Vagina (tissue), 2 donors: Measurements from ENCODE around the gene GSTP1.

Source experiments
- CTCF ChIP-seq, 3 experiments: fragments of 450-650 bp in 2 of 3; fragments of 200-600 bp in 1 of 3; sonication (generic) in 1 of 3; IDR thresholded peaks; one replicate each; pipeline ENCODE4 v1.5.1; 2017 to 2019; ENCODE audit warnings: antibody characterized with exemption in 3 of 3, mild to moderate bottlenecking in 2 of 3, moderate library complexity in 2 of 3
- POLR2A ChIP-seq, 2 donors: fragments of 450-650 bp; IDR thresholded peaks; one replicate each; pipeline ENCODE4 v1.6.1; 2017; ENCODE audit warnings: antibody characterized with exemption in 2 of 2, mild to moderate bottlenecking in 2 of 2, moderate library complexity in 2 of 2
- POLR2AphosphoS5 ChIP-seq, 2 donors: sonication (generic); formaldehyde crosslinking; IDR thresholded peaks; one replicate each; pipeline ENCODE4 v1.9.0; 2017; ENCODE audit warnings: antibody characterized with exemption in 2 of 2, mild to moderate bottlenecking in 2 of 2, low read depth in 1 of 2; ENCODE audit not compliant: insufficient read depth in 1 of 2

- TF ChIP-seq CTCF (IDR thresholded peaks at IDR 0.05) (no peak), POLR2A (IDR thresholded peaks at IDR 0.05) (no peak), POLR2AphosphoS5 (IDR thresholded peaks at IDR 0.05; ENCODE audit: insufficient read depth in 1 of 2, low read depth in 1 of 2) (no peak)
Observed at GRCh38 chr11:67558084-67558772, 25.4 kb upstream of the GSTP1 start.
